ENCODE results near the gene ANGPTL2.

ANGPTL2 gene

DNA sequence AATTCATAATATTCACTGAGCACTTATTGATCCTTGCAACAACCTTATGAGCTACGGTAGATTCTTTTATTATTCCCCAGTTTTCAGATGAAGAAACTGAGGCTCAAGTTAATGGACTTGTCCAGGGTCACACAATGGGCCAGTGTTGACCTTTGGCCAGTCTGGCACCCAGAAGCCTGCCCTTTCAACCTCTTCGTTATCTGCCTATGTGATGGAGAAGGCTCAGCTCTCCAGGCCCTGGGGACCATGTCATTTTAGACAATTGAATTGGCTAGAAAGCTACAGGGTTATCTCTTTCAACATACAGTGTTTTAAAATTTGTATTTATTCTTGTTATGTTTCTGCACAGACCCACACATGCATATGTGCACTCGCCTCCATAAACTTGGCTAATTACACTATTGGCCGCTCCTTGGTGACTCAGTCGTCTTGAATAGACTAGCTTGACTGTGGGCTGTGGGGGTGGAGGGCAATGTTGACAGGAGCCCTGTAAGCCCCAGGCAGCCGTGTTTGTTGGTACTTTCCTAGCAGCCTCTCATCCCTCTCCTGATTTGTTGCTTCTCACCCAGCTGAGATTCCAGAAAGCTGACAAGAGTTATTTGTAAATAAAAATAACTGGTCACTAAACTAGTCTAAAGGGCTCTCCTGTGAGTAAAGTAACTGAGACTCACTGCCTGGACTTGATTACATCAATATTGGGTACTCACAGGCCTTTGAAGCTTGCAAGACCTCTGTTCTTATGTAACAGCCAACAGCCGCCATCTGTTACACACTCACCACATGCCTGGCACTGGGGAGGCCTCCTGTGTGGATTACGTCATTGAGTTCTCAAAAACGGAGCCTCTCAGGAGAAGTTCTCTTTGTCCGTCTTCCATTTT lies 8.5 kb upstream of the ANGPTL2 start:
- H3K4me3 ChIP-seq (replicated peaks; ENCODE audit: low read depth, low read length) = no peak overlapping the region
- peak; percentile 94 for DNase-seq (ENCODE audit: low read depth)
- TF ChIP-seq, protein P1, sequence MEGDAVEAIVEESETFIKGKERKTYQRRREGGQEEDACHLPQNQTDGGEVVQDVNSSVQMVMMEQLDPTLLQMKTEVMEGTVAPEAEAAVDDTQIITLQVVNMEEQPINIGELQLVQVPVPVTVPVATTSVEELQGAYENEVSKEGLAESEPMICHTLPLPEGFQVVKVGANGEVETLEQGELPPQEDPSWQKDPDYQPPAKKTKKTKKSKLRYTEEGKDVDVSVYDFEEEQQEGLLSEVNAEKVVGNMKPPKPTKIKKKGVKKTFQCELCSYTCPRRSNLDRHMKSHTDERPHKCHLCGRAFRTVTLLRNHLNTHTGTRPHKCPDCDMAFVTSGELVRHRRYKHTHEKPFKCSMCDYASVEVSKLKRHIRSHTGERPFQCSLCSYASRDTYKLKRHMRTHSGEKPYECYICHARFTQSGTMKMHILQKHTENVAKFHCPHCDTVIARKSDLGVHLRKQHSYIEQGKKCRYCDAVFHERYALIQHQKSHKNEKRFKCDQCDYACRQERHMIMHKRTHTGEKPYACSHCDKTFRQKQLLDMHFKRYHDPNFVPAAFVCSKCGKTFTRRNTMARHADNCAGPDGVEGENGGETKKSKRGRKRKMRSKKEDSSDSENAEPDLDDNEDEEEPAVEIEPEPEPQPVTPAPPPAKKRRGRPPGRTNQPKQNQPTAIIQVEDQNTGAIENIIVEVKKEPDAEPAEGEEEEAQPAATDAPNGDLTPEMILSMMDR (IDR thresholded peaks at IDR 0.05; ENCODE audit: low read length, missing control alignments) = no peak

DNA sequence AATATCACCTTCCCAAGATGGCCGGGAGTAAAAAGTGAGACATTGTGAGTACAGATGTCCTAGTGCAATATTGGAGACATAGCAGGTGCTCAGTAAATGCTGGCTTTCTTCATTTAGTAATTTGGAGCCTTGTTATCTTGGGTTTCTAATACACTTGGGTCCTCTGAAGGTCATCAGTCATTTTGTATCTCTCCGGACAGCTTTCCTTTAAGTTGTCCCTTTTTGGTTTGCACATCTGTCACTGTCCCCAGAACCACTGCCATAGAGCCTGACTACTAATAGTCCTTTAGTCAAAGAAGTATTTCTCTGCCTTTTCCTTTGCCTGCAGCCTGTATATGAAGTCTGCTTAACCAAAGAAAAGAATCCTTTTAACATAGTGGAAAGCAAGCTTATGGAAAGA lies 7.8 kb upstream of the ANGPTL2 start:
- TF ChIP-seq, protein P1 (IDR thresholded peaks at IDR 0.05; ENCODE audit: low read length, missing control alignments) = no peak
- DNase-seq (ENCODE audit: low read depth) = no peak

DNA sequence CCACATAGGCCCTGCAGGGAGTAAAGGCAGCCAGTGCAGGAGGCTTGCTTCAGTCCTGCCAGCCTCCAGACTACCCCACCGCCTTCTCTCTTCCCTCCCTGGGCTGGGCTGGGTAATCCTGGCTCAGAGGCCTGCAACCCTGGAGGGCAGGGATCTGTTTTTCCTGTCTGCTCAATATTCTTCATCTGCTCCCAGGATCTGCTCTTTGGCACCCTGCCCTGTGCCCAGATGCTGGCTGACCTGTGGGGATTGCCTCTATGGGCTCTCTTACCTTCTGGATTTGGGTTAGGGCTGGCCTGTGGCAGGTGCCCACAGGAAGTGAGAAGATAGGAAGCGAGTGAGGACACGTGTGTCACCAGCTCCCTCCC lies 7.3 kb upstream of the ANGPTL2 start:
- TF ChIP-seq, protein P1 (IDR thresholded peaks at IDR 0.05; ENCODE audit: low read length, missing control alignments) = no peak

More for the DNA sequence above, 7.8 kb upstream of the ANGPTL2 start:
- H3K4me3 ChIP-seq (replicated peaks; ENCODE audit: low read depth, low read length) = no peak overlapping the region

DNA sequence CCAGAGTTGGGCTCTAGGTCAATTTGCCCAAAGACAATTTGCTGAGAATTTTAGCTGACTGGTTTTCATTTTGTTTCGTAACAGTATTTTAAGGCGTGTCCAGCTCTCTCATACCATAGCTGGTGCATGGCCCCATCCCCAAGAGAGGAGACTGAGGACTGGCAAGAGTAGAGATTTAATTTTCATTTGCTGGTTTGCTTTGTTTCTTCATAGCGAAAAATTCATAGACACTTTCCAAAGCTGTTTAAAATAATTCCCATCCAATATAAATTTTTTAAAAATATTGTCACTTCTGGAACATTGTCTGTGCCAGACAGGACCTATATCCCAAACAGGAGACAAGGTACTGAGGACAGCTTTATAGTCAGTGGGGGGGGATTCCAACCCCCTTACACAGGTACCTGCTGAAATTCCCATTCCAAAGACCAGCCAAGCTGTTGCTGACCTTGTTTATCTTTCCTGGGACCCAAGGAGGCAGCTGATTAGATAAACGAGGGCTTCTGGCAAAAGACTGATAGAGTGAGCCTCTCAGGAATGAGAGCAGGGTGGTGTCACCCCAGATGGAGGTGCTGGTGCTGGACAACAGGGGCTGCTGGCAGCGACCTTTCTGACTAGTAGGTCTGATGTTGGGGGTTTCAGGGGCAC lies 6.8 kb upstream of the ANGPTL2 start:
- no peak for DNase-seq (ENCODE audit: low read depth)
- TF ChIP-seq, protein P1 (IDR thresholded peaks at IDR 0.05; ENCODE audit: low read length, missing control alignments) = no peak
- no peak overlapping the region for H3K4me3 ChIP-seq (replicated peaks; ENCODE audit: low read depth, low read length)

More for the DNA sequence above, 7.3 kb upstream of the ANGPTL2 start:
- no peak for DNase-seq (ENCODE audit: low read depth)
- H3K4me3 ChIP-seq (replicated peaks; ENCODE audit: low read depth, low read length) = no peak overlapping the region

DNA sequence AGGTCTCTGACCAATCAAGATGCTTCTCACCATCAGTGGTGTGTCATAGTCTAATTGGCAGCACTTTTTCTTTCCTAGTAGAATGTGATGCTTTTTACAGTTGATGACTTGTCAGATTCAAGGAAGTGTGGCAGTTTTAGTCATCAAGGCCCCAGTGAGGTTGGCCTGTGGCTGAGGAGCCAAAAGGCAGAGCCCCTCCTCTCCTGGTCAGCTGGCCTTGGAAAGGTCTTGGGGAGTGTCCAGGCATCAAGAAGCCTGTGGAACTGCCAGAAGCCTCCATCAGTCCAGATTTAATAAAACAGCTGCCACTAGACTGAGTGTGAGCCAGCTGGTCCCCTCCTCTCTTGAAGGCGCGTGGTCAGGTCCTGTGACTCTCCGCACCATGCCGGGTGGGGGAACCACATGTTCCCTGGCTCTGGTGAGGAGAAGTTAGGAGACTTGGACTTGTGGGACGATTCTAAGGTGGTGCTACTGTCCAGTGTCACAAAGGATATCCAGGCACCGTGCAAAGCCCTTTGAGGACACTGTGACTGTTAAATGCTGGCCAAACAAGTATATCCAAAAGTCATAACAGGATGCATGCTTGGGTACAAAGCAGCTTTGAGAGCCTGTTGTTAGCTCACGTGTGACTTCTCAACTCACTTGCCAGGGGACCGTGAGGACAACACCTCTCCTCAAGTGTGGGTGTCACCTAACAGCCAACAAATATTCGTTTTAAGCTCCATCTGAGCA lies 6.1 kb upstream of the ANGPTL2 start:
- no peak overlapping the region for H3K4me3 ChIP-seq (replicated peaks; ENCODE audit: low read depth, low read length)
- TF ChIP-seq, protein P1 (IDR thresholded peaks at IDR 0.05; ENCODE audit: low read length, missing control alignments) = no peak
- DNase-seq (ENCODE audit: low read depth) = no peak

DNA sequence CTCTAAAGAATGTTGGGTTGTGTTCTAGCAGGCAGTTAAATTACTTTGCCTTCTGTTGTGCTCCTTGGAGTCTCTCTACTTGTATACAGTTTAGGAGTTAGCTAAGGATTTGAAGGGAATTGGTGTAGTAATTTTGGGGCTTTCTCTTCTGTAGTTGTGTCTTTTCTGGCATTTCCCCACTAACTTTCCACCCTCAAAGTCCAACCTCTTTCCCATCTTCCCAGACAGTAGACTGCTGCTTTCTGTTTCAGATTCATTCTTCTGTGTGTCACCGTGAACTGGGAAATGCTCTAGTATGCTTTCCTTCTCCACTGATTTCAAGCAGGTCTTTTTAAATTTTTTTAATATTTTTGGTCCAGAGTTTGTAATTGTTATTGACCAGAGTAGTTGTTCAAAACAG lies 4.5 kb upstream of the ANGPTL2 start:
- DNase-seq (ENCODE audit: low read depth) = no peak

More for the DNA sequence above, 4.5 kb upstream of the ANGPTL2 start:
- TF ChIP-seq, protein P1 (IDR thresholded peaks at IDR 0.05; ENCODE audit: low read length, missing control alignments) = no peak
- H3K4me3 ChIP-seq (replicated peaks; ENCODE audit: low read depth, low read length) = no peak overlapping the region

Measured in fibroblast of pulmonary artery (primary cell).